Epidermal melanocyte (primary cell): ENCODE data around the gene SYK.

Experiments
- DNase-seq: peaks from one replicate; pipeline ENCODE4 v3.0.0; 2011; ENCODE audit warnings: low spot score; ENCODE audit not compliant: insufficient read length

Gene SYK

GRCh38 chr9:90821697-90822096 is 20.1 kb downstream of the SYK start:
- DNase-seq, result no peak

DNA sequence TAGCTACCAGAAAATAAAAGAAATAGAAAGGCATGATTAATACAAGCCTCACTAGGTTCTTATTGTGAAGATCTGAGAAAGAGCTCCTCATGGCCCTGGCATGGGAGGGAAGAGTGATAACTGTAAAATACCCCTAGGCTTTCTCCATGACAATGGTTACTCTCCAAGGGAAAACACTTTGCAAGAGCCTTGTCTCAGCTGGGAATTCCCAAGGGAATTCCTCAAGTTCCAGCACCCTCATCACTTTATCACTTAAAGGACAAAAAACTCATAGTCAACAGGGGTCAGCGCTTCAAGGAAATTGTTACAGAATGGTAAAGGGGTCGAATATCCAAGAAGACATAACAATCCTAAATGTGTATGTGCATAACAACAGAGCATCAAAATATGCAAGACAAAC is 21.2 kb downstream of the SYK start:
- DNase-seq, result no peak

DNA sequence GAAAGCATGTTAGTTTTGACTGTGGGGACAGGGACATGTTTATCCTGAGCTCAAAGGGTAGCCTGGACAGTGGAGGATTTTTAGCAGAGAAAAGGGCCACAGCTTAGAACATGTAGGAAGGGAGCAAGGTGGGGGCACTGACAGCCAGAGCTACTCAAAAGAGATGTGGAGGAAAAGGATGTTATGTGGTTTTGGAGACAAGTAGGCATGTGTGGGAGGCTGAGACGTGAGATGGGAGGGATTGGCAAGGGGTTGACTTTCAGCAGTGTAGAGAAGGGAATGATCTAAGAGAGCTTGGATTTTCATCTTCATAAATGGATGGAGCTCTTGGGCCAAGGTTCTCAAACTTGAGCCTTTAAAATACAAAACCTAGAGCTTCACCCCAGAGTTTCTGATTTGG is 24.0 kb downstream of the SYK start:
- no peak for DNase-seq

GRCh38 chr9:90826326-90827020 is 24.9 kb downstream of the SYK start:
- DNase-seq, result no peak

DNA sequence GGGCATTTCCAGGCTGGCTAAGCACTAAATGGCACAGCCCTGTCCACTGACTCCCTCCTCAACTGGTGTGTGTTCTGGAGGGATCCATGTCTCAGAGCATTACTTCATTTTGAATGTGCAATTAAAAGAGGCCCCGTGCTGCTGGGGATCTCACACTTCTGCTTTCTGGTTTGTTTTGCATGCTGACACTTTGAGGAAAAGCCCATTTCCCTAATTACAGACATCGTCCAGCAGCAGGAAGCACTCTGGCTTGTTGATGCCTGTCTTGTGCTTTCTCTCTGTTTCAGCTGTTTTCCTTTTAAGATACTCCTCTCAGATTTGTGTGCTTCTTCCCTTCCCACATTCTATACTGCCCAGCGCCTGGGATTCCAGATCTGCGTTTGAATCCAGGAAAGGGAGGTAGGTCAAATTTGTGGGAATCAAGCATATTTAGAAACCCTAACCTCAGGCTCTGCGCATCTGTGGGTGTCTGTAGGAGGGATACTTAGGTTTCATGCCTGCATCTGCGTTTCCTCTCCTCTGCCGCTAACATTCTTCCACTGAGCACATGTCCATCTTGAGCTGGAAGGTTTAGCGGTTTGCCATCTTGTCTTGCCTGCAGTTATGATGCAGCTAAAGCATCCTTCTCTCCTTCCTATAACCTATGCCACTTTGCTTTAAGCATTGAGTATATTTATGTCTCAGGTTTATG is 25.7 kb downstream of the SYK start:
- no peak for DNase-seq

- DNase-seq, result no peak
Observed at GRCh38 chr9:90830051-90830450, 28.4 kb downstream of the SYK start.

- no peak for DNase-seq
Observed at GRCh38 chr9:90830977-90831376, 29.4 kb downstream of the SYK start.

DNA sequence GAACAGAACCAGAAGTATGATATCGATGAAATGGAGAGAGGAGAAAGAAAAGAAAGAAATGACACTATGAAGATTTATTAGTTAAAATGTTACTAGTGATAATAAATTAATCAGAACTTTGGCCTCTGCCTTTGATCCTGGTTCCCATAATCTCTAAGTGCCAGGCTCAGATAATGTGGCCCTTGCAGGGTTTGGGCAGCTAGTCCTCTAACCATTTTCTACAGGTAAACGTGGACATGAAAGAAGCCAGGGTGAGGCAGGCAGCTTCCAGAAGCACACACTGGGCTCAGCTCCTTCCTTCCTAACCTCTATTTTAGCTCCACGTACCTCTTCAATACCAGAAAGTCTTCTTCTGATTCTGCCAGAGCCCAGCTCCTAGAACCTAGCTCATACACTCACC is 30.6 kb downstream of the SYK start:
- DNase-seq, result no peak

DNA sequence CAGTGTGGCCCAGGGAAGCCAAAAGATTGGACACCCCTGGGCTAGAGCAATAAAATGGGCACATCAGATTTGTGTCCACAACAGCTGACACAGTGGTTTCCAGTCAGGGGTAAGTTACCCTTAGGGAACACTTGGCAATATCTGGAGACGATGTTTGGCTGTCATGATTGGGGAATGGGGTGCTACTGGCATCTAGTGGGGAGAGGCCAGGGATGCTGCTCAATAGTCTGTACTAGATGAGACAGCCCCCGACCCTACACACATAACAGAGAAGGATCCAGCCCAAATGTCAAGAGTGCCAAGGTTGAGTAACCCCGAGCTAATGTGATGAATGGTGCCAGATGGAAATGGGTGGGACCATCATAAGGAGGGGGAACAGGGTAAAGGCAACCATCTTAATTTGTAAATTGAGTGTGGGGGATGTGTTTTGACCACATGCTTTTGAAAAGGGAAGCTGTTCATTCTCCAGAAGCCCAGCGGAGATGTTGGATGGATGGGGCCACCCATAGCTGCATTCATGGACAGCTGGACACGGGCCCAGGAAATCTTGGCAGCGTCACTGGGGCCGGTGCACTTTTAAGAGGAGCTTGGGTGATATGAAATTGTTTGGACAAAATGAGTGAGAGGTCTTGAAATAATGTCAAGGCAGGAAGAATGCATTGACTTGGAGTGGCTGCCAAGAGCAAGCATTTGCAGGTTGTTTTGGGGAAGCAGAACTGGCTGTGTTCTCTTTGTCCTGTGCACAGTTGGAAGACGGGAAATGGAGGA is 33.4 kb downstream of the SYK start:
- no peak for DNase-seq

DNA sequence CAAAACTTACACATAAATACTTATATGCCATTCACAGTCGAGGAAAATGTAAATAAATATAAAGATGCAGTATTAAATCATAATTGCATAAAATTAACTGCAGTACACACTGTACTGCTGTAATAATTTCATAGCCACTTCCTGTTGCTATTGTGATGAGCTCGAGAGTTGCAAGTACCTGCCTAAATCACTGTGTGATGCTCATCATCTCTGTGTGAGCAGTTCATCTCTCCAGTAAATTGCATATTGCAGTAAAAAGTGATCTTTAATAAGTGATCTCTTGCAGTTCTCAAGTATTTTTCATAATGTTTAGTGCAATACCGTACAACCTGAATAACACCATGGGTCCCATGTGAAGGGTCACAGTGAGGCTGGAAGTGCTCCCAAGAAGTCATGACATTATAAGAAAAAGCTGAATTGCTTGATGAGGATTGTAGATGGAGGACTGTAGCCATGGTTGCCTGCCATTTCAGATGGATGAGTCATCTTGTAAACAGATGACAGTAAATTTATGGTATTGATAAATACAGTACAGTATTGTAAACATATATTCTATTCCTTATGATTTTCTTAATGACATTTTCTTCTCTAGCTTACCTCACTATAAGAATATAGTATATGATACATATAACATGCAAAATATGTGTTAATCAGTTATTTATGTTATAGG is 34.9 kb downstream of the SYK start:
- DNase-seq, result no peak

DNA sequence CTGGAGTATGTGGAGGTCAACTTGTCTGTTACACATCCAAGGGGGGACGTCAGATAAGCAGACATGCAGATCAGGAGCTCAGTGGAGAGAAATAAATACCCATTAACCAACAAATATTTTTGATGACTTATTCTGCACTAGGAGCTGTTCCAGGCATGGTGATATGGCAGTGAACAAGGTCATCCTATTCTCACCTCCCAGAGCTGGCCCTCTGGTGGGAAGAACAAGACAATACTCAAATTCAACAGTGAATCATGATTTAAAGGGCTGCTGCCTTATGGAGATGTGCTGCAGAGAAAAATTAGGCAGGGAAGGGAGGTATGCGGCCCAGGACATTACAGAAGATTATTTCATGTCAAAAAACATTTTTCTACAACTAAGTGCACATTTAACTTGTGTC is 36.5 kb downstream of the SYK start:
- DNase-seq, result no peak

- no peak for DNase-seq
Observed at GRCh38 chr9:90838581-90839154, 37.0 kb downstream of the SYK start.

DNA sequence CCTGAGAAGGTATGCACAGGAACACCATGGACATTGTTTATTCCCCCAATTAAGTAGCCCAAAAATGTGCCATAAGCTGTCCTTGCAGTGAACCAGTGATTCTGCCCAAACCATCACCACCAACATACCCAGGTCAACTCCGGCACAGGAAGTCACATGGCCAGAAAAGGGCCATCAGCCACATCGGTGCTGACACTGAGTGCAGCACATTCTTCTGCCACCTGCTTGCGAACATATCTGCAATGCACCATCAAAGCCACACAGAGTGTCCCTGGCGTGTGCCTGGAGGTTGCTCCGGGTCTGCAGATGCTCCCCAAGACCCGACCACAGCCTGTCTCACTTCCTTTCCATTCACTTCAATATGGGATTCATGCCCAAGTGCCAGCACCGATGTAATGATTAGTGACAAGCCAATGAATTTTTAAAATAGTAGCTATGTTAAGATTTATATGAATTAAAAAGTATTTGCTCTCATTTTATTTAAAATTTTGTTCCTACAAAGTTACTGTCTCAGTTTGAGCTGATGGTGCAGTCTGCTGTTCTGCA is 37.6 kb downstream of the SYK start:
- DNase-seq, result no peak

DNA sequence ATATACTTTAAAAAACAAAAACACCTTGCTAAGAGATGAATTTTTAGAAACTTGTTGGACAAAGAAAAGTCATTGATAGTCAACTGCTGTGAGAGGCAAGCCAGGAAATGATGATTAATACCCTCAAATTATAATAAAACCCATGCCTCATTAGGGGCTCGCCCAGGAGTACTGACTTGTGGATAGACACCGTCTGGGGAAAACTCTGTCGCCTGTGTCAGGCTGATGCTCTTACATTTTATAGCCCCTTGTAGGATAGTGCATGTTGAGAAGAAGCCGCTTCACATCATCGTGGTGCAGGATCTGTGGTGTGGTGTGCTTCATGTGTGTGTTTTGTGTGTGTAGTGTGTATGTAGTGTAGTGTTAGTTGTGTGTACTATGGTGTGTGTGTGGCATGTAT is 39.1 kb downstream of the SYK start:
- no peak for DNase-seq

DNA sequence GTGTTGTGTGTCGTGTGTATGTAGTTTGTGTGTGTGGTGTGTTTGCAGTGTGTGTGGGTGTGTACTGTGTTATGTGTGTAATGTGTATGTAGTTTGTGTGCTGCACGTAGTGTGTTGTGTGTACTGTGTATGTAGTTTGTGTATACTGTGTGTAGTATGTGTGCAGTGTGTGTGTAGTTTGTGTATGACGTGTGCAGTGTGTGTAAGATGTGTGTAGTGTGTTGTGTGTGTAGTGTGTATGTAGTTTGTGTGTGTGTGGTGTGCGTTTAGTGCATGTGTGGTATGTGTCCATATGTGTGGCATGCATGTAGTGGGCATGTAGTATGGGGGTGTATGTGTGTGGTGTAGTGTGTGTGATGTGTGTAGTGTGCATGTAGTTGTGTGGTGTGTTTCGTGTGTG is 39.6 kb downstream of the SYK start:
- no peak for DNase-seq

DNA sequence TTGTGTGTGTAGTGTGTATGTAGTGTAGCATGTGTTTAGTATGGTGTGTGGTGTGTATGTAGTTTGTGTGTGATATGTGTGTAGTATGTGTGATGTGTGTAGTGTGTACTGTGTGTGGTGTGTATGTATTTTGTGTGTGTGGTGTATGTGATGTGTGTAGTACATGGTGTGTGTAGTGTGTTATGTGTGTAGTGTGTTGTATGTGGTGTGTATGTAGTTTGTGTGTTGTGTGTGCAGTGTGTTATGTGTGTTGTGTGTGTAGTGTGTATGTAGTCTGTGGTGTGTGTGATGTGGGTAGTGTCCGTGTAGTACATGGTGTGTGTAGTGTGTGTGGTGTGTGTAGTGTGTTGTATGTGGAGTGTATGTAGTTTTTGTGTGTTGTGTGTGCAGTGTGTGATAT is 40.0 kb downstream of the SYK start:
- no peak for DNase-seq

- DNase-seq, result no peak
Observed at GRCh38 chr9:90842176-90842777, 40.7 kb downstream of the SYK start.

DNA sequence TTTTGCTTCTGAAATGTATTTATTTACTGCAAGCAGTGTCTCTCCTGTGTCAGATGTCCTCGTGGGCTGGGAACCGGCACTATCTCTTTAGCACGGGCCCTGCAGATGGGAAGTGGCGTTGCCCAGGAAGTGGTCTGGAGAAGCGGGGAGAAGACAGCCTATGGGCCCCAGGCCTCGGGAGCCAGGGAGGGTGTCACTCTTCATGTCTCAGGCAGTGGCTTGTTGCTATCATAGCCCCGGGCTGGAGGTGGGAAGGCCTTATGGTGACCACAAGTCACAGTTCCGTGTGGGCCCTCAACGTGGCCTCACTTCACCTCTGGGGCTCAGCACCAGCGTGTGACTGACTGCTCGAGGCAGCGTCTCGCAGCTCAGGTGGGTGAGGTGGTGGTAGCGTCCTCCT is 41.4 kb downstream of the SYK start:
- no peak for DNase-seq

GRCh38 chr9:90843525-90843924 is 41.9 kb downstream of the SYK start:
- no peak for DNase-seq

GRCh38 chr9:90844326-90844725 is 42.7 kb downstream of the SYK start:
- DNase-seq, result no peak
